NCI-H774 (cell line): ENCODE data around the gene FAM180A.
"Not testable (repeated sequence)": the region's sequence is repeated elsewhere in the genome, so short reads cannot be mapped to it uniquely, and the experiment has no call there.

Experiments used
- DNase-seq: peaks from one replicate; lab custom pipeline; 2025; lab: John Stamatoyannopoulos, UW

Gene FAM180A

GRCh38 chr7:135748770-135749169 lies at the start of gene FAM180A:
TSS of gene FAM180A (minus strand) at chr7:135748813. CDS start at chr7:135748580, 233 bp downstream.
- no peak for DNase-seq

- peak; percentile 81 for DNase-seq
Measured at GRCh38 chr7:135798095-135798494, 49.5 kb upstream of the FAM180A start.

DNA sequence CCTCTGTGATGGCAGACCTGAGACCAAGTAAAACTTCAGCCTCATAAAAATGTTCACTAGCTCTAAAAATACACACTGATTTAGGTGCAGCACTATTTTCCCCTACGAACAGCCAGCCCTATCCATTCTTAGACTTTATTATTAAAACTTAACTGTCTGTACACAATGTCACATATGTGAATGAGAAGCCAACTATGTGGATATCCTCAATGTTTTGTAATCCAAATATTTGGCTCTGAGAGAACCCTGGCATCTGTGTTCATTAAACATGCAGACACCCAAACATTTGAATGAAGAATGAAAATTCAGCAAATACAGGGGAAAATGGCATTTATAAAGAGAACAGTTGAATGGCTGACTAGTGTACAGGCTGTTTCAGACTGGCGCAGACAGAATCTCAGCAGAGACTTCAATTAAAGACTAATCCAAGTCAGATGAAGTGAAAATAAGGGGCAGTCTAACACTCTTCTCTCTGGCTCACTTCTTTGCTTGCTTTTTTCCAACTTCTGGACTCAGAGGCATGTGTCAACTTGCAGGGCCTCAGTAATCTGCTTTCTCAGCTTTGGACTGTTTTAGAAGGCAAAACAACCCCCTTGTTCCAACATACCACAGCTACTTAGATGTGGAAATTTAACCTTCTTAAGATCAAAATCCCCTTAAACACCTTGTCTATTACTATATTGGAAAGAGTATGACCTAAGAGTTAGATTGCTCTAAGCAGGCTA lies 47.4 kb upstream of the FAM180A start:
- DNase-seq: no peak

DNA sequence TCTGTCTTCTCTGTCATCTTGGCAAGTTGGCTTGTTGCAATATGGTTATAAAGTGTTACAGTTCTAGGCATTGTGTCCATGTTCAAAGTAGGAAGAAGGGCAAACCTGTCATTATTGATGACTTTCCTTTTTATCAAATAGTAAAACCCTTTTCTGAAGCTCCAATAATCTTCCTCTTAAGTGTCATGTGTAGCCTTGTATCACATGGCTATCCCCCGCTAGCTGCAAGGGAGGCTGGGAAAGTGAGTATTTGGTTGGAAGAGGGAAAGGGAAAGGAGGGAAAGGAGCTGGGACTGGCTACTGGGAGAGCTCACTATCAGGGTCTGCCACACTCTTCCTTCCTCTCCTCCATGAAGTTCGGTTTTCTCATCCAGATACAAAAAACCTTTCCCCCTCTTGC lies 45.2 kb upstream of the FAM180A start:
- no peak for DNase-seq

GRCh38 chr7:135792866-135793265 lies 44.3 kb upstream of the FAM180A start:
- DNase-seq: no peak

DNA sequence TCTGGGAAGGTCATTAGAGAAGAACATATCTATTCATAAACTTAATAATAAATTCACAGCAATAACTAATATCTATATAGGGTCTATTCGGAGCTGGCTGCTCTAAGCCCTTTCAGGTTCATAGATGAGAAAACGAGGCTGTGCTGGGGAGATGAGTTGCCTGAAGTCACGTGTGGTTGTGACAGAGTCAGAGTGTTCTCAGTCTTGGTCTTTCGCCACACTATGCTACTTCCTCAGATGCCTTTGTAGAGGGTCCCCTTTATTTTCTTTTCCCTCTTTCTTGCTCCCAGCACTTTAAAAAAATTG lies 43.7 kb upstream of the FAM180A start:
- no peak for DNase-seq

- DNase-seq: no peak
Measured at GRCh38 chr7:135791543-135792362, 43.1 kb upstream of the FAM180A start.

GRCh38 chr7:135790371-135790977 lies 41.9 kb upstream of the FAM180A start:
- DNase-seq: no peak

DNA sequence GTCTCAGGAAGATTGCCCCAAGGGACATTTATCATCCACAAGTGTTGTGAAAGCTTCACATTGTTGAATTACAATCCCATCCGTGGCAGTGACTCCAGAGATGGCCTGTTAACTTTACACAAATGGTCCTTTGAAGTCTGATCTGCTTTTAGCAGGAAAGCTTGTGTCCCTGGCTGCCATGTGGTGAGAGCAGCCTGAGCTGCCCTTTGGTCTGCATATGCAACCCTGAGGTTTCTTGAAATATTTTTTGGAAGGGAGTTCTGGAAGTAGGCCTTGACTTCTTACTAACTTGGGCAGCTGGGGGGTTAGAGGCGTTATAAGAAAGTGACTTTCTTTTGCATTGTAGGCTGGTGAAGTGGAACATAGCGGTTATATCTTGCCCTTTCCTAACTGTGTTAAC lies 41.3 kb upstream of the FAM180A start:
- no peak for DNase-seq

GRCh38 chr7:135789431-135789830 lies 40.8 kb upstream of the FAM180A start:
- DNase-seq: no peak

DNA sequence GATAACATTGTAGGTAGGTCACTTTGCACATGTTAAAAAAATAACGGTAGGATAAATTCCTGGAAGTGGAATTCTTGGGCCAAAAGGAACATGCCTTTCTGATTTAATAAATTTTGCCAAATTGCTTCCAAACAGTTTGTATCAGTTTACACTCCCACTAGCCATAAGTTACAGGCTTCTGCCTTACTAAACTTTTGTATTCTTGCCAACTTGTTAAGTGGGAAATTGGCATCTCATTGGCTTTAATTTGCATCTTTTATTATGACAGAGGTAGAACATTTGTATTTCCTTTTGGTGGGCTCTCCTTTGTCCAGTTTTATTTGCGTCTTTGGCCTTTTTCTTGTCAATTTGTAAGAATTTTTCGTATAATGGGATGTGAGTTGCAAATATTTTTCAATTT lies 38.3 kb upstream of the FAM180A start:
- DNase-seq: no peak

GRCh38 chr7:135785065-135785464 lies 36.5 kb upstream of the FAM180A start:
- no peak for DNase-seq

GRCh38 chr7:135784013-135784412 lies 35.4 kb upstream of the FAM180A start:
- no peak for DNase-seq

DNA sequence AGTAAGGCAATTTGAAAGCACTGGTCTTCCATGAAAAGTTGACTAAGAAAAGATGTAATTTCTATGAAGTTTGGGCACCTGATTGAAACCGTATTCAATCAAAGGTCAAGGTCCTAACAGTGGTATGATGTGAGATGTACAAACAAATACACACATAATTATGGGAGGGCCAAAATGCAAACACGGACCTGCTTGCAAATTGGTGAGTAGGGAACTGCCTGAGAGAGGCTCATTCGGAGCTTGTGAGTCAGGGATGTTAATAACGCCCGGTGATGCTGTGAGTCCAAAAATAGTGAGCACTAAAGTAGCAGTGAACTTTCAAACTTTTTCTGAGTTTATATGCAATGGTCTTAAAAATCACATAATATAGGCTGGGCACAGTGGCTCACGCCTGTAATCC lies 34.2 kb upstream of the FAM180A start:
- no peak for DNase-seq

DNA sequence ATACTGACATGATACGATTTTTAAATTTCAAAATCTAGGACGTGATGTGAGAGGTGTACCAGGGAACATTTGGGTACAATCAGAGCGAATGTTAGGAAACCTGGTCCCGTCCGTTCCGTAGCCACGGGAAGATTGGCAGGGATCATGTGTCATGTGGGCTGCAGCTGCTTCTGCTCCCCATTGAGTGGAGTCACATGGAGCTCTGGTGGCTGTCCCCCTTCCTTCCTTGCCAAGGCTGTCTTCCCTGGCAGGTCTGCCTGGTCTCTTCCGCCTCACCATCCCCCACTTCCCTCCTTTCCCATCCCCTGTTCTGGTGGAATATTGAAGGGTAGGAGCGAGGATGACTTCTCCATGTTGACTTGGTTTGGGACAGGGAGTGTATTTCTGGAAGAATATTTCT lies 33.8 kb upstream of the FAM180A start:
- no peak for DNase-seq

- no peak for DNase-seq
Measured at GRCh38 chr7:135777626-135778398, 29.2 kb upstream of the FAM180A start.

DNA sequence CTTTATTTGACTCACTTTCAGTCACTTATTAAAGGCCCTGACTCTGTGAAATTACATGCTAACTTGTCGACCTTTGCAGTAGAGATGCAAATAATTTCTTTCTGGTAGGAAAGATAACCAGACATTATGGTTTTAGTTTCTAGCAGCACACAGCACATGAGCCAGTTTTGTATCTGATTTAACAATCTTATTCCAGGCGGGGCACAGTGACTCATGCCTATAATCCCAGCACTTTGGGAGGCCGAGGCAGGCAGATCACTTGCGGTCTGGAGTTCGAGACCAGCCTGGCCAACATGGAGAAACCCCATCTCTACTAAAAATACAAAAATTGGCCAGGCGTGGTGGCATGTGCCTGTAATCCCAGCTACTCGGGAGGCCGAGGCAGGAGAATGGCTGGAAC lies 27.3 kb upstream of the FAM180A start:
- DNase-seq: not testable (repeated sequence)

GRCh38 chr7:135775230-135775629 lies 26.6 kb upstream of the FAM180A start:
- no peak for DNase-seq

GRCh38 chr7:135774284-135774683 lies 25.7 kb upstream of the FAM180A start:
- DNase-seq: peak; percentile 81

- DNase-seq: peak; percentile 89
Measured at GRCh38 chr7:135773464-135773863, 24.9 kb upstream of the FAM180A start.

DNA sequence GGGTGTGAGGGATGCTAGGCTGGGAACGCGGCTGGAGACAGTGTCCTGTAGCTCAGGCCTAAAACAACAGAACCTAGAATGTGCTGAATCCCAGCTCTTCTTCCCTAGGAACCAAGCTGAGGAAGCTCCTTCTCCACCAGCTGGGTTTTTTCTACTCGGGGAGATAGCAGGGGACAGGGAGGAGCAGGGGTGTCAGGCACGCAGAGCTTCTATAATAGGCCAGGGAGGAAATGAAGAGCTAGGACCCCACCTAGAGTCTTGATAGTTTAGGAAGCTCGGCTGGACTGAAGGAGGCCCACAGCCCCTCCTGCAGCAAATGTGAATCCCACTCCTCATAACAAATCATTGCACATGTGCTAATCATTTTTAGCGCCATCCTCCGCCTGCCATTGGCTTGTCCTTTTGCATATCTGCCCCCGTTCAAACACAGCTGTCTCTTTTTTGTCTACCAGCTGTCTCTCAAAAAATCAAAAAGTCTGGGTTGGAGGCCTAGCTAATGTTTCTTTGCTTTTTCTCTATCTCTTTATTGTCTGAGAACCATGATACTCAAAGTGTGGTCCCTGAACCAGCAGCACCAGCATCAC lies 24.1 kb upstream of the FAM180A start:
- DNase-seq: no peak
